Stimulated activated CD4-positive, alpha-beta T cell treated with anti-CD3 and anti-CD28 coated beads, Interleukin-1b, Interleukin-23, amount 100 ng/mL, for 48 hours (primary cell): Measurements from ENCODE around the gene DAND5.
"Not testable (repeated sequence)": the region's sequence is repeated elsewhere in the genome, so short reads cannot be mapped to it uniquely, and the experiment has no call there.

Source experiments
- DNase-seq: peaks from one replicate; pipeline ENCODE4 v3.0.0-alpha.2; 2020

The DAND5 gene

GRCh38 chr19:12946092-12946721 is 23.2 kb upstream of the DAND5 start:
- peak; percentile 61 for DNase-seq

DNA sequence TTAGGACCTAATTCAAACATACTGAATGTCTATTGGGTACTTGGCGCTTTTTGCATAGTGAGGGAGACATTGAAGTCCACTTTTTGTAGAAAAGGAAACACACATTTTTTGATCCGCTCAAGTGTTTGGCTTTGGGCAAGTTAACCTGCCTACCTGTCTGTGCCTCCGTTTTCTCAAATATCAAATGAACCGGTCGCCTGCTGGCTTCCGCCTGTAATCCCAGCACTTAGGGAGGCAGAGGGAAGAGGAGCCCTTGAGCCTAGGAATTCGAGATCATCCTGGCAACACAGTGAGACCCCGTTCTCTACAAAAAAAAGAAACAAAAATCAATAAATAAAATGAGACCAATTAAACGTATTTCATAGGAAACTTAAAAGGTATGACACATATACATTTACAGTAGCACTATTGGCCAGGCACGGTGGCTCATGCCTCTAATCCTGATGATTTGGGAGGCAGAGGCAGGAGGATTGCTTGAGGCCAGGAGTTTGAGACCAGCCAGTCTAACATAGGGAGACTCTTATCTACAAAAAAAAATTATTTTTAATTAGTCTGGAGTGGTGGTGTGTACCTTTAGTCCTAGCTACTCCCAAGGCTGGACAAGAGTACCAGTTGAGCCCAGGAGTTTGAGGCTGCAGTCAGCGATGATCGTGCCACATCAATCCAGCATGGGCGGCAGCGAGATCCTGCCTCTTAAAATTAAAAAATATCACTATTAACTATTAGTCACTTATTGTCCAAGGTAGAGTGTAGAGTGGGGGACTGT is 22.5 kb upstream of the DAND5 start:
- no peak for DNase-seq

GRCh38 chr19:12947702-12948611 is 21.4 kb upstream of the DAND5 start:
- no peak for DNase-seq

DNA sequence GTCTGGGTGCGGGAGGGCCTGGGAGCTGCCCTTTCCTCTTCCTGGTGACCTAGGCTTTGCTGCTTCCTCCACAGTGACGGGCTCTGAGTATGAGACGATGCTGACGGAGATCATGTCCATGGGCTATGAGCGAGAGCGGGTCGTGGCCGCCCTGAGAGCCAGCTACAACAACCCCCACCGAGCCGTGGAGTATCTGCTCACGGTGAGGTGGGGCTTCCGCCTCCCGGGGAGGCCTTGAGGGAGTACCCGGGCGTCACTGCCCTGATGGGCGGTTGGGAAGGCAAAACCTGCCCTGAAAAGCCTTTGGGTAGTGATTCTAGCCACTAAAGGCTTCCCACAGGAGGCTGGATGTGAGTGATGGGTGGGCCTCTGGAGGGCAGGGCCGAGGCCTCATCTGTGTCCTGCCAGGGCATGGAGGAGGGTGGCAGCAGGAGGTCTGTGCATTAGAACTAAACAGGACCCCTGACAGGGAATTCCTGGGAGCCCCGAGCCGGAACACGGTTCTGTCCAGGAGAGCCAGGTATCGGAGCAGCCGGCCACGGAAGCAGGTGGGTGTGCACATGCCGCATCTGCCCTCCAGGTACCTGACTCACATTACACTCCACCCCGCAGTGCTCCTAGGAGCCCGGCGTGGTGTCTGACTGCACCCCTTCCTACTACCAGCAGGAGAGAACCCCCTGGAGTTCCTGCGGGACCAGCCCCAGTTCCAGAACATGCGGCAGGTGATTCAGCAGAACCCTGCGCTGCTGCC is 20.6 kb upstream of the DAND5 start:
- DNase-seq = no peak

- DNase-seq = no peak
These were observed 19.8 kb upstream of the DAND5 start for GRCh38 chr19:12949363-12950283.

- DNase-seq = not testable (repeated sequence)
These were observed 17.3 kb upstream of the DAND5 start for GRCh38 chr19:12952050-12952449.

DNA sequence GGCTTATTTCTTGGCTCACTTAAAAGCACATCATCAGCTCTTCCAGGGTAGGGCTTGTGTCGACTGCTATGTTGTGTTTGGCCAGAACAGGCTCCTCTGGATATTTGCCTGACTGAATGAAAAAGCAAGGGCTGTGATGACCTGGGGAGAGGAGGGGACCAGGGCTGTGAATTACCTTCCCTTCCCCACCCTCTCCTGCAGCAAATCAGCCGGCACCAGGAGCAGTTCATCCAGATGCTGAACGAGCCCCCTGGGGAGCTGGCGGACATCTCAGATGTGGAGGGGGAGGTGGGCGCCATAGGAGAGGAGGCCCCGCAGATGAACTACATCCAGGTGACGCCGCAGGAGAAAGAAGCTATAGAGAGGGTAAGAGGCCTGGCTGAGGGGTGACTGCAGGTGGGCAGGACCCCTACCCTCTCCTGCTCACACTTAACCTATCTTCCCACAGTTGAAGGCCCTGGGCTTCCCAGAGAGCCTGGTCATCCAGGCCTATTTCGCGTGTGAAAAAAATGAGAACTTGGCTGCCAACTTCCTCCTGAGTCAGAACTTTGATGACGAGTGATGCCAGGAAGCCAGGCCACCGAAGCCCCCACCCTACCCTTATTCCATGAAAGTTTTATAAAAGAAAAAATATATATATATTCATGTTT is 16.8 kb upstream of the DAND5 start:
- no peak for DNase-seq

DNA sequence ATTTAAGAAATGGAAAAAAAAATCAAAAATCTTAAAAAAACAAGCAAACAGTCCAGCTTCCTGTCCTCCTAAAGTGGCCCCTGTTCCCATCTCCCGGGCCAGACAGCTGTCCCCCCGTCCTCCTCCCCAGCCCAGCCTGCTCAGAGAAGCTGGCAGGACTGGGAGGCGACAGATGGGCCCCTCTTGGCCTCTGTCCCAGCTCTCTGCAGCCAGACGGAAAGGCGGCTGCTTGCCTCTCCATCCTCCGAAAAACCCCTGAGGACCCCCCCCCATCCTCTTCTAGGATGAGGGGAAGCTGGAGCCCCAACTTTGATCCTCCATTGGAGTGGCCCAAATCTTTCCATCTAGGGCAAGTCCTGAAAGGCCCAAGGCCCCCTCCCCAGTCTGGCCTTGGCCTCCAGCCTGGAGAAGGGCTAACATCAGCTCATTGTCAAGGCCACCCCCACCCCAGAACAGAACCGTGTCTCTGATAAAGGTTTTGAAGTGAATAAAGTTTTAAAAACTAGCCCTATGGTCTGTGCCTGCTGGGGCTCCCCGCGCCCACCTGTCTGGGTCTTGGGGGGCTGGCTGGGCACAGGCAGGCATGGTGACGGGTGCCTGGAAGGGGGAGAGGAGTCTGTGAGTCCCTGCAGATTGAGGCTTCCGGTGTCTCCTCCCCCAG is 16.1 kb upstream of the DAND5 start:
- no peak for DNase-seq

GRCh38 chr19:12953799-12954611 is 15.4 kb upstream of the DAND5 start:
- no peak for DNase-seq

GRCh38 chr19:12954612-12954962 is 14.8 kb upstream of the DAND5 start:
- DNase-seq = no peak

GRCh38 chr19:12955575-12955974 is 13.8 kb upstream of the DAND5 start:
- DNase-seq = not testable (repeated sequence)

- no peak for DNase-seq
These were observed 13.4 kb upstream of the DAND5 start for GRCh38 chr19:12955996-12956395.

DNA sequence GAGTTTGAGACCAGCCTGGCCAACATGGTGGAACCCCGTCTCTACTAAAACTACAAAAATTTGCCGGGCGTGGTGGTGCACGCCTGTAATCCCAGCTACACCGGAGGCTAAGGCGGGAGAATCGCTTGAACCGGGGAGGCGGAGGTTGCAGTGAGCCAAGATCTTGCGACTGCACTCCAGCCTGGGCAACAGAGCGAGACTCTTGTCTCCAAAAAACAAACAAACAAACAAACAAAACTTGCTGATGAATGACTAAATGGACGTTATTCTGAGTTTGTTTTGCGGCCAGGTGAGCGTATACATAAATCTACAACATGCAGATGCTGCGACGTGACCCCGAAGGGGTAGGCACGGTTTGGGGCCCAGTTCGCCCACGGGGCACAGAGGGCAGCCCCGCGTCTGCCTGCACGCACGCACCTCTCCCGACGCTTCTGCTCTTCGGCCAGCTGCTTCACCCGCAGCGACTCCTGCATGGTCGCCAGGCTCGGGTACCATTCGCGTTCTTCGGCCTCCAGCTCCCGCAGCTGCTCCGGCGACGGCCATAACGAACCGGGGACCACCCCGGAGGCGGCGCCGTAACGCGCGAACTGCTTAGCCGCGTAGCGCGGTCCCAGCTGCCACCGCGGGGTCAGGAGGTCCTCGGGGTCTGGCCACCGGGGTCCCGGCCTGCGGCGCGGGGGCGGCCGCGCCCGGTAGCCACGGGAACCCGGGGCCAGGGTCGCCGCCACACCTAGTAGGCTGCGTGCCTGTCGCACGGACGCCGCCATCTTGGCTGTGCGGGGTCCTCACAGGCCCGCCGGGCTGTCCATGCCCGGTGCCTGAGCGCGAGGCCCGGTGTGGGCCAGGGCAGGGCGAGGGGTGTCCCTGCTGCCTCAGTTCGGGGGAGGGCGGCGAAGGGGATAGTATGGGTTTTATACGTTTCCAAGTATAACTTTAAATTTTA is 12.7 kb upstream of the DAND5 start, which contains the start of gene GADD45GIP1:
Gene GADD45GIP1, minus strand, starts transcription at position 778 of the 943 bp plus-strand sequence. Its CDS starts 11 bp downstream, at position 767.
- DNase-seq = peak; percentile 86

GRCh38 chr19:12957389-12957952 is 11.9 kb upstream of the DAND5 start:
- not testable (repeated sequence) for DNase-seq

DNA sequence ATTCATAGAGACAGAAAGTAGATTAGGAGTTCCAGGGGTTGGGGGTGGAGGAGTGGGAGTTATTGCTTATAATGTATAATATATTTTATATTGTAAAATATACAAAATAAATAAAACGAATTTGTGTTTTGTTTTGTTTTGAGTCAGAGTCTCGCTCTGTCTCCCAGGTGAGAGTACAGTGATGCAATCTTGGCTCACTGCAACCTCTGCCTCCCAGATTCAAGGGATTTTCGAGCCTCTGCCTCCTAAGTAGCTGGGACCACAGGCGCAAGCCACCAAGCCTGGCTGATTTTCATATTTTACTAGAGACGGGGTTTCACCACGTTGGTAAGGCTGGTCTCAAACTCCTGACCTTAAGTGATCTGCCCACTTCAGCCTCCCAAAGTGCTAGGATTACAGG is 9.9 kb upstream of the DAND5 start:
- DNase-seq = no peak

GRCh38 chr19:12965017-12965811 is 4.2 kb upstream of the DAND5 start:
- peak; percentile 87 for DNase-seq

GRCh38 chr19:12965812-12966135 is 3.6 kb upstream of the DAND5 start:
- DNase-seq = no peak
